ENCODE results near the gene ITPRIPL1.
A peak's percentile ranks its signal among the peaks of the same experiment; 100 is the strongest.
"Not testable (repeated sequence)": the region's sequence is repeated elsewhere in the genome, so short reads cannot be mapped to it uniquely, and the experiment has no call there.

Gene ITPRIPL1, protein sequence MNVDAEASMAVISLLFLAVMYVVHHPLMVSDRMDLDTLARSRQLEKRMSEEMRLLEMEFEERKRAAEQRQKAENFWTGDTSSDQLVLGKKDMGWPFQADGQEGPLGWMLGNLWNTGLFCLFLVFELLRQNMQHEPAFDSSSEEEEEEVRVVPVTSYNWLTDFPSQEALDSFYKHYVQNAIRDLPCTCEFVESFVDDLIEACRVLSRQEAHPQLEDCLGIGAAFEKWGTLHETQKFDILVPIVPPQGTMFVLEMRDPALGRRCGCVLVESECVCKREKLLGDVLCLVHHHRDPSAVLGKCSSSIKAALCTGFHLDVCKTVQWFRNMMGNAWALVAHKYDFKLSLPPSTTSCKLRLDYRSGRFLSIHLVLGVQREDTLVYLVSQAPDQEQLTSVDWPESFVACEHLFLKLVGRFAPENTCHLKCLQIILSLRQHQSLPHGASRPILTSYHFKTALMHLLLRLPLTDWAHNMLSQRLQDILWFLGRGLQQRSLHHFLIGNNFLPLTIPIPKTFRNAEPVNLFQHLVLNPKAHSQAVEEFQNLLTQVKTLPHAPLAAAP

GRCh38 chr2:96325041-96325883 lies at the start of gene ITPRIPL1:
Gene ITPRIPL1, plus strand, starts transcription at chr2:96325317. Its CDS starts 523 bp downstream, at chr2:96325840.
- DNase-seq, result peak in 1 of 42 donors; percentile 38
- intact Hi-C loops (cut with DNase I), result no loop called here

DNA sequence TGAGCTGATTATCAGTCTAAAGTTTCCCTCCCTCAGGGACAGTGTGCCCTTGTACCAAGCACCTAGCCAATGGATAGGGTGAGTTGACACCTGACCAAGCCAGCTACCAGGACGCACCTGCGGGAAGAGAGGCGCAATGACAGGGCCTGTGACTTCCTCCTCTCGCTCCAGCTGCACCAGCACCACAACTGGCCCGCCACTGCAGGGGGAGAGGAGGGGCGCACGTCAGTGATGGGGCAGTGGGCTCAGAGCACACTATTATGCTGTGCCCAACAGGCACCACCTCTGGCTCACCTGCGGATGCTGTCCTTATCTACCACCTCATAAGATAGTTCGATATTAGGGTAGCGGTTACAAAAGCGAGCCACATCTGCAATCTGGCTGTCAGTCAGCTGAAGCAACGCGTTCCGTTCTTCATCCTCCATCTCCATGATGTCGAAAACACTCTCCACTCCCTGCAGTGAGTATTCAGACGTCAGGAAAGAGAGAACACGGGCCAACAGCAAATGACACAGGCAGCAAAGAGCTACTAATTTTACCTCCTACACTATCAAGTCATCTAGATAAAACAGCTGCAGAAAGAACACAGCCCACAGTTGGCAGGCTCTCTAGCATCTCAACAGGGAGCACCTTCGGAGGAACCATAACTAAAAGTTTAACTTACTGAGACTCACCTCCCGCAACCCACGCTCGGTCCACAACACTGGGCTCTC lies 48.2 kb upstream of the ITPRIPL1 start:
- peak in 30 of 42 donors; percentile 20 to 85 (median 54) for DNase-seq
- intact Hi-C loops (cut with DNase I), result no loop called here

DNA sequence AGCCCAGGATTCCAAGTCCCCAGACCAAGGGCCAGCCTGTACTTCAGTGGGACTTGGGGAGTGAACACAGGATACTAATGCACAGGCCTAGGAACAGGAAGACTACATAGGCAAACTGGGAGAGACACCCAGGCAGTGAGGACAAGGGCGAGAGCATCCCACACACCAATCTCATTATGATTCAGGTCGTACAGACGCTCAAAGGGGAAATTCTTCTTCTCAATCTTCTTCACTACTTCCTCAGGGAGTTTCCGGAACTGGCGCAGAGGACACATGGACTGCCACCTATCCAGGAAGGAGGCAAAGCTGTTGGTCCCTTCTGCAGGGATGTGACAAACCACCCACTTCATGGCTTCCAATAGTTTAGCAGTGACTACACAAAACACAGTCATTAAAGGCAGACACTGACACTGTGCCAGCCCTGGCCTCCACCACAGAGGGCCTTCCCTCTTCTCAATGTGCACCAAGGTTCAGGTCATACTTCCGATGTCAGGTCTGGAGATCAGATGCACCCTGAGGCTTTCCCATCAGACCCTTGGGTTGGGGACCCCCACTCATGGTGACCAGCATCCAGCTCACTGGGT lies 37.8 kb upstream of the ITPRIPL1 start:
- intact Hi-C loops (cut with DNase I), result no loop called here
- DNase-seq, result no peak

DNA sequence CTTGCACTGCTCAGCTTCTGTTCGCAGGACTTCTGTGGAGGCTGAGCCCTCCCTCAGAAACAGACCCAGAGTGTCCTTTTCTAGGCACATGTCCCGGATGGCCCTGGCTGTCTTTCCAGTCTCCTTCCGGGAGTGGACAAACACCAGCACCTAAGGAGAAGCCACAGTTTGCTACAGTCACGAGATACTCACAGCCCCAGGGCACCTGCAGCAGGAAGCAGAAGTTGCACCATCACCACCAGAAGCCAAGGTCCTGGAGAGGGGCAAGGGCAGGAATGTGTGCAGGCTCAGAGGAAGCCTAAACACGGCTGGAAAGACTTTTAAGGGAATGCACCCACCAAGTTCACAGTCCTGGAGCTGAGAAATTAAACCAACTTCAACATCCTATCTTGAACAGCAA lies 33.4 kb upstream of the ITPRIPL1 start:
- intact Hi-C loops (cut with DNase I), result no loop called here
- no peak for DNase-seq

GRCh38 chr2:96294271-96294670 lies 30.8 kb upstream of the ITPRIPL1 start:
- DNase-seq; intact Hi-C loops (cut with DNase I): not testable (repeated sequence)

GRCh38 chr2:96296925-96297324 lies 28.2 kb upstream of the ITPRIPL1 start:
- no peak for DNase-seq
- intact Hi-C loops (cut with DNase I), result no loop called here

DNA sequence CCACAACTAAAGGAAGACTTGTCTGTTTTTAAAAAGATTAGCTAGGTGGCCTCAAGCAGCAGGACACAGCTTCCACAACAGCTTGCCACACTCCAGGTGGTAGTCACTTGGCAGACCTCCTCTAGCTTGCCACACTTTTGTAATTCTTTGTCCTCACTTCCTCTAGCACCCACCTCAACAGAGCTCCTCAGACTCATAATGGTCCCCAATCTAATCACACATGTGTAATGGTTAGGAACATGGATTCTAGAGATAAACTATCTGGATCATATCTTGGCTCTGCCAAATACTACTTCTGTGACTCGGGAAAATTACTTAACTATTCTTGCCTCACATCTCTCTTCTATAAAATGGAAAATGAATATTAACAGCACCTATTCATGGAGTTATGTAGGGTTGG lies 23.3 kb upstream of the ITPRIPL1 start:
- intact Hi-C loops (cut with DNase I), result no loop called here
- no peak for DNase-seq

GRCh38 chr2:96304606-96305005 lies 20.5 kb upstream of the ITPRIPL1 start:
- intact Hi-C loops (cut with DNase I), result loop anchor here (5.0 kb wide), 1 partner anchor 203 kb away; the partner anchor contains the start of gene NEURL3
- no peak for DNase-seq

DNA sequence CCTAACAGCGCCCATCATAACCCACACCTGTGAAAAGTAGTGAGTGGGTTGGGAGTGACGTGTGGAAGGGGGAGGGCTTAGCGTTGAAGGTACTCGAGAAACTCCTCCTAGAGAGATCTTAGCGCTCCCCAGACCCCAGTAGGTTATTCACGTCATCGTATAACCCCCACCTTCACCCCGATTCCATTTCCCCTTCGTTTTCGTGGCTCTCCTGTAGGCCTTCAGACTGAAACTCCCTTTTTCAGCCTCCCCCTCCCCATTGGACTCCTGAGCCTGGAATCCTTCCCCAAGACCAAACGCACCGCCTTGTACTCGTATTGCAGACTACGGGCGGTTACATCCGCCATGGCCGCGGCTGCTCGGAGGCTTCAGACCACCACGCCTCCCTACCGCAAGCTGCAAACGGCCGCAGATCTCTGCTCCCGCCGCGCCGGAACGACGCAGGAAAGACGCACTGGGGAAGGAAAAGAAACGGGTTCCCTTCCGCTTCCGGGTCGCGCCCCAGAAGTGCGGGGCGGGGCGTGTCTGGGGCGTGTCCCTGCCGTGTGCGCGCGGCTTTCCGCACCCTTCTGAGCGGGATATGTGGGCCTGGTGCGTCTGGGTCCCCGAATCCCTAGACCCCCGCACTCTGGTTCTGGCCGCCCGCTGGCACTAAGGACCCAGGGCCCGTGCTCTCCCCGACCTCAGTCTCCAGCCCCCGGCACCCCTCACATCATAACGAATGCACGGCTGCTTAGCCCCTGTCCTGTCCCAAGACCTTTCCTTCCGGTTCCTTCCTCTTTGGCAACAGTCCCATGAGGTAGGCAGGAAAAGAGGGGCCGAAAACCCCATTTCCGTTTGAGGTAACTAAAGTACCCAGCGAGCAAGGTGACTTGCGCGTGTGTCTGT lies 19.8 kb upstream of the ITPRIPL1 start, which contains the start of gene SNRNP200:
SNRNP200 (minus strand) TSS at position 456 of the 888 bp plus-strand sequence; CDS start at position 347, 109 bp downstream.
- intact Hi-C loops (cut with DNase I), result loop anchor here (5.0 kb wide), 1 partner anchor 202 kb away; the partner anchor contains the start of gene NEURL3
- DNase-seq, result peak; percentile 79 to 97 (median 94)

DNA sequence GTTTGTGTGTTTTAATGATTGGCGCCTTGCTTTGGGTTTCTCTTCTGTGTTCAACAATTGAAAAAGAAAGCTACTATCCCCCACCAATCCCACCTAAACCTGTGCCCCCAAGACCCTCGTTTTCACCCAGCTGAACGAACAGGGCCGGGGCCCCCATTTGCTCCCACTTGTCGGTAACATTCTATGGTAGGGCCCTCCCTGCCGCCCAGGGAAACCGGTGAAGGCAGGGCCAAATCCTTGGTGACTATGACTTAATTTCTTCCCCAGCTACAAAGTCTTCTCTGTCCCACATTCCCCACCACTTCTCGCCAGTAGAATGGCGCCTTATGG lies 19.2 kb upstream of the ITPRIPL1 start:
- intact Hi-C loops (cut with DNase I), result loop anchor here (5.0 kb wide), 1 partner anchor 201 kb away; the partner anchor contains the start of gene NEURL3
- DNase-seq, result peak in 3 of 42 donors; percentile 4 to 37 (median 14)

GRCh38 chr2:96306370-96306769 lies 18.7 kb upstream of the ITPRIPL1 start:
- intact Hi-C loops (cut with DNase I), result loop anchor here (5.0 kb wide), 1 partner anchor 201 kb away; the partner anchor contains the start of gene NEURL3
- DNase-seq, result no peak

DNA sequence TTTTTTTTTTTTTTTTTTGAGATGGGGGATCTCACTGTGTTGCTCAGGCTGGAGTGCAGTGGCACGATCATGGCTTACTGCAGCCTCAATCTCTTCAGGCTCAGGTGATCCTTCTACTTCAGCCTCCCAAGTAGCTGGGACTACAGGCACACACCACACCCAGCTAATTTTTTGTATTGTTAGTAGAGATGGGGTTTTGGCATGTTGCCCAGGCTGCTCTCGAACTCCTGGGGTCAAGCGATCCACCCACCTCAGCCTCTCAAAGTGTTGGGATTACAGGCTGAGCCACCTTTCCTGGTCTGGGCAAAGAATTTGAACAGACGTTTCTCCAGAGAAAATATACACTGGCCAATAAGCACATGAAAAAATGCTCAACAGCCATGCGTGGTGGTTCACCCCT lies 16.9 kb upstream of the ITPRIPL1 start:
- intact Hi-C loops (cut with DNase I), result loop anchor here (5.0 kb wide), 1 partner anchor 199 kb away; the partner anchor contains the start of gene NEURL3
- DNase-seq, result no peak

DNA sequence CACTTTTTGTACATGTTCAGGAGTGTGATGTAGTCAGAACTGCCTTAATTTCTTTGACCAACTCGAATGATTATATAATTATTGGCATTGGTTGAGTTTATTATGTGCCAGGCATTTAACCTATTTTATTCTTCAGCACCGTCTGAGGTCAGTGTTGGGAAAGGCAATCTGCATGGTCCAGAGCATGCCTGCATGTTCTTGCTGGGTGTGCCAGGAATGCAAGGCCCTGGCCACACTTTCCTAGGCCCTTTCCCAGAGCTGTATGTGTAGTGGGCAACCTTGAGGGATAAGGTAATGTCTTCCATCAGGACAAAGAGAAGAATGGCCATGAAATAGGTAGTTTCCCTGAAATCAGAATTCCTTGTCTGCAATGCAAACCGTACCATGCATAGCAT lies 10.1 kb upstream of the ITPRIPL1 start:
- intact Hi-C loops (cut with DNase I), result no loop called here
- DNase-seq, result no peak

- intact Hi-C loops (cut with DNase I), result no loop called here
- no peak for DNase-seq
These were observed 9.6 kb upstream of the ITPRIPL1 start for GRCh38 chr2:96315400-96316071.

- intact Hi-C loops (cut with DNase I), result no loop called here
- DNase-seq, result no peak
These were observed 8.1 kb upstream of the ITPRIPL1 start for GRCh38 chr2:96316999-96317398.

DNA sequence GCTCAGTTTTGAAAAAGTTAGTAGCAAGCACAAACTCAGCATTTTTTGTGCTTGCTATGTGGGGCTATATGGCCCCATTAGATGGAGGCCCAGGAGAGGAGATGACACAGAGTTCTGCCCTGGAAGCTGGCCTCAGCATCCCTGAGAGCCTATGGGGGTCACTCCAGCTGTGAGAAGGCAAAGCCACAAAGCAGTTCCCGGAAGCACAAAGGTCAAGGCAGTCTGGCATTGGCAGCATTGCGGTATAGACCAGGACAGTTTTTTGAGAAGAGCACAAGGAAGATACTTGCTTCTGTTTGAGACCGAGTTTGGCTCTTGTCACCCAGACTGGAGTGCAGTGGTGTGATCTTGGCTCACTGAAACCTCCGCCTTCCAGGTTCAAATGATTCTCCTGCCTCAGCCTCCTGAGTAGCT lies 7.5 kb upstream of the ITPRIPL1 start:
- intact Hi-C loops (cut with DNase I), result no loop called here

DNA sequence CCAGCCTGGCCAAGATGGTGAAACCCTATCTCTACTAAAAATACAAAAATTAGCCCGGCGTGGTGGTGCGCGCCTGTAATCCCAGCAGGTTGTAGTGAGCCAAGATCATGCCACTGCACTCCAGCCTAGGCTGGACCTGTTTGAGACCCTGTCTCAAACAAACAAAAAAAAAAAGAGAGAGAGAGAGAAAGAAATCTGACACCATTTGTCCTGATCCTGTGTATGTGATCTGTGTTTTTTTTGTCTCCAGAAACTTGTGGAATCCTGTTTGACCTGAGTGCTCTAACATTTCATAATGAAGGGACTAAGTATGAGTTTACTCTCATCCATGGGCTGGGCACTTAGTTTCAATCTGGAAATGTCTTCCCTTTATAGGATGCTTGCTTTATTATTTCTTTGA lies 6.4 kb upstream of the ITPRIPL1 start:
- DNase-seq, result no peak
- intact Hi-C loops (cut with DNase I), result no loop called here

More for the DNA sequence above, 7.5 kb upstream of the ITPRIPL1 start:
- no peak for DNase-seq

Data from head of caudate nucleus (tissue), 42 donors.